HG02970 (cell line): ENCODE results near the gene TRMT44.
"Not testable (repeated sequence)": the region's sequence is repeated elsewhere in the genome, so short reads cannot be mapped to it uniquely, and the experiment has no call there.

ENCODE experiments used
- ATAC-seq: cut with Tn5 transposase; IDR thresholded peaks from one replicate; pipeline ENCODE4 v1.9.1; 2021; ENCODE audit warnings: mild to moderate bottlenecking, moderate library complexity, moderate number of reproducible peaks; ENCODE audit not compliant: unreplicated experiment, low FRiP score

The TRMT44 gene

DNA sequence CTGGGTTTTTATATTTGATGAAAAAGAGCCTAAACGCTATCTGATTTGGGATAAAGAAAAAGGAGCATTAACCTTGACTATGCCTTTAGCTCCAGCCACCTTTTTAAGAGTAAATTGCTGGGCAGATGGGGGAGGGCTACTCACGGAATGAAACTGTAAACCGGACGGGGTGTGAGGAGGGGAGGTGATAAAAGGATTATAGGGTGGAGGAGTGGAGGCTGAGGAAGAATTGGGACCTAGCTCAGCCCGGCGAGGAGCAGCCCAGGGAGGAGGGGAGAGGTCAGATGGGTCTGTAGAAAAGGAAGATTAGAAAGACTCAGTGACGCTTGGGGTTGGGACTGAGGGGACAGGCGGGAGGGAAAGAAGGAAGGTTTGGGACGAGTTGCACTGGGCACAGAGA, 46.1 kb downstream of the TRMT44 start:
- ATAC-seq: not testable (repeated sequence)

DNA sequence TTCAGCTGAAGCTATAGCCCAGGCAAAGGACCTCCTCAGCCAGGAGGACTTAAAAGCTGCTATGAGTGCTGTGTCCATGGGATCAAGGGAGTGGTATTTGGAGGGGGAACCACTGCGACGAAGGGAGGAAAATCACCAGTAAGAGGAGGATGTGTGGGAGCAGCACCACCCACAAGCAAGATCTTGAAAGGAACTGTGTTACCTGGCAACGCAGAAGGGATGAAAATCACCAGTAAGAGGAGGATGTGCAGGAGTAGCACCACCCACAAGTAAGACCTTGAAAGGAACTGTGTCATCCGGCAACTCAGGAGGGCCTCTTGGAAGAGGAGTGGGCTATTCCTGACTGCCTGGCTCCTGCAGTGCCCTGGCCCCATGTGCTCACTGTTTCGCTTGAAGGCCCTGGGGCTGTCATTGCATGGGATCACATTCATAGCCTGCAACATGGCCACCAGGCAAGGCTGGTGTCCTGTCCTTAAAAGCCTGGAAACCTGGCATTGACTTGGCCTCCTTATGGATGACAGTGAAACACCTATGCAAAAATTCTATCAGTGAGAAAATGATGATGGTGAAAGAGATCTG, 48.3 kb downstream of the TRMT44 start:
- ATAC-seq: no peak

DNA sequence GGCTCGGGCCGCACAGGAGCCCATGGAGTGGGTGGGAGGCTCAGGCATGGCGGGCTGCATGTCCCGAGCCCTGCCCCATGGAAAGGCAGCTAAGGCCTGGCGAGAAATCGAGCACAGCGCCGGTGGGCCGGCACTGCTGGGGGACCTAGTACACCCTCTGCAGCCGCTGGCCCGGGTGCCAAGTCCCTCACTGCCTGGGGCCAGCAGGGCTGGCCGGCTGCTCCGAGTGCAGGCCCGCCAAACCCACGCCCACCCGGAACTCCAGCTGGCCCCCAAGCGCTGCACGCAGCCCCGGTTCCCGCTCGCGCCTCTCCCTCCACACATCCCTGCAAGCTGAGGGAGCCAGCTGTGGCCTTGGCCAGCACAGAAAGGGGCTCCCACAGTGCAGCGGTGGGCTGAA, 50.9 kb downstream of the TRMT44 start:
- ATAC-seq: not testable (repeated sequence)

DNA sequence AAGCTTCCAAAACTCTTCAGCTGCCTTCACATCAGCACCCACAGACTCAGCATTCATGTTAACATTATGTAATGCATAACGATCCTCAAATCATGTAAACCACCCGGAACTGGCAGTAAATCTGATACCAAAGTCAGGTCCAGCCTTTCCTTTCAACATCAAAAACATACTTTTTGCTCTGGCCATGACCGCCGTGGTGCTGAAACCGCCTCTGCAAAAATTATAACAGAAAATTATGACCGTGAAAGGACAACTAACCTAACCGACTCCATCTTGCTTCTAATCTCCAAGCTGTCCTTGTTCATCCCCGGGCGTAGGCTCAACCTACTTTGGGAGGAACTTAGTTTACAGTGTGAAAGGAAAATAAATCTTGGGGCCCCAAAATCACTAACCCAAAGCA, 51.6 kb downstream of the TRMT44 start:
- ATAC-seq: no peak

DNA sequence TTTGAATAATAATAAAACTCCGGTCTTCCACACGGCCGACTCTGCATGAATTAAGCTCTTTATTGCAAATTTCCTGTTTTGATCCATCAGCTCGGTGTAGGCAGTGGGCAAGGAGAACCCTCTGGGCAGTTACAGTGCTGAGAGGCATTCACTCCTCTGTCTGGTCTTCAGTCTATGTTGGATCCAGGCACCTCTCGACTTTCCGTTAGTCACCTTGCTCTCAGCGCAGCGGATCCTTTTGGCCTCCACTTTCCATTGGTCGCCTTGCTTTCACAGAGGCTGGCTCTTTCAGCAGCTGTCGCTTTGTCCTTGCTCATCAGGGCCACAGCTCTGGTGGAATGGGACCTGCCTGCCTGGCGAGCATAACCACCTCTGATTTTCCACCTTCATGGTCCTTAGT, 52.9 kb downstream of the TRMT44 start:
- ATAC-seq: no peak

DNA sequence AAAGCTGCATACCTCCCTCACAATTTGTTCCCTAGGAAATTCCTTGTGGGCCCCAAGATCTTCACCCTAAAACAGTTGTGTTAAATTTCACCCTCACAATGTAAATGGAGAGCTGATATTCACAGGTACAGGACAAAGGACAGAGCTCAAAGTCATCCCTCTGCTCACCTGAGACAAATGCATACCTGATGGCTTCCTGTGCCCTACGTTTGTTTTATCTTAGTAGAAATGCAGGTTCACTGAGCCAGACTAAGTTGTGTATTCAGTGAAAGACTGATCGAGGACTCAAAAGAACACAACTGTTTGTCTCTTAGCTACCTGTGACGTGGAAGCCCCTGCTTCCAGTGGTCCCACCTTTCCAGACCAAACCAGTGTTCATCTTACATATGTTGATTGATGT, 53.6 kb downstream of the TRMT44 start:
- ATAC-seq: no peak

DNA sequence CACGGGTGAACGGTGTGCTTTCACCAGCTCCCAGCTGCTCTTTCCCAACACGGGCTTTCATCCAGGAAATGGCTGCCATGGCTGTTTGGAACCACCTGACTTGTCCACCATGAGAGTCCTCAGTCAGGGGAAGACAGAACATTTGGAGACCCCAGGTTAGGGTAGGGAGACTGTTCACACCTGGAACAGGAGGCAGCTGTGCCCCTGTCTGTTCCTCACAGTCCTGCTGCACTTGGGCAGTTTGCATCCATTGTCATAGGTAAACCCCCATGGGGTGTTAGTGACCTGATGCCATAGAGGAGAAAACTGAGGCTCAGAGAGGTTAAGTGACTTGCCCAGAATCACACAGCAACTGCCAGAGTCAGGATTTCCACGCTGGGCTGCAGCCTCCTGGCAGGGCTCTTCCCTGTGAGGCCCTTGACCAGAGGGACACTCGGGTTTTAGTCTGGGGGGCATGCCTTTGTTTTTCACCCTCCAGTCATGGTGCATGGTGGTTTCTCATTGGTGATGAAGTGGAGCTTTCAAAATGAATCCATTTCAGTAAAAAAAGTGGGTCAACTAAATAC, 54.5 kb downstream of the TRMT44 start:
- ATAC-seq: no peak

DNA sequence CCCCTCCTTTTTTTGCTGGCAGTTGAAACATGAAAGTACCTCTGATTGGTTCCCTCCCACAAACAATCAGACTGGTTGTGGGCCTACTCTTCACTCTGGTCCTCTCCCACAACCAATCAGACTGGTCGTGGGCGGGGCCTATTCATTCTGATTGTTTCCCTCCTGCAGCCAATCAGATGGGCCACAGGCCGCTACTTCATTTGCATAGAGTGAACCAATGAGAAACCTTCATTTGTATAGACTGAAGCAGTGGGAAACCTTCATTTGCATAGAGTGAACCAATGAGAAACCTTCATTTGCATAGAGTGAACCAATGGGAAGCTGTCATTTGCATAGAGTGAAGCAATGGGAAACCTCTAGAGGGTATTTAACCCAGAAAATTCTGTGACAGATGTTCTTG, 55.2 kb downstream of the TRMT44 start:
- ATAC-seq: no peak

DNA sequence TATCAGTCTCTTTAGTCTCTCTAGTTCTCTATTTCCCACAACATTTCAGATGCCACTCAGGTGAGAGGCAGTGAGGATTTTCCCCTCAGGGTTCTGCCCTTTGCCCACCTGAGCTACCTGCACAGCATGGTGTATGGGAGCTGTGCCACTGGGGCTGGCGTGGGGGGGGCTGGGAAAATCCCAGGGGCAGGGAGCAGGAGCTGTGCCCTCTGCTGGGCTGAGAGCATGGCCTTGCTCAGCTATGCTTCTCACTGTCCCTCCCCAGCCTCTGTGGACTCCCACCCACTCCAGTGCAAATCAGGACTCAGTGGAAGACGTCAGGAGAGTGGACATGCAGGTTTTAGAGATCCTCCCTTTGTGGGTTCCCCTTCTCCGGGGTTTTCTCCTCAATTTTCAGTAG, 57.2 kb downstream of the TRMT44 start:
- ATAC-seq: no peak

DNA sequence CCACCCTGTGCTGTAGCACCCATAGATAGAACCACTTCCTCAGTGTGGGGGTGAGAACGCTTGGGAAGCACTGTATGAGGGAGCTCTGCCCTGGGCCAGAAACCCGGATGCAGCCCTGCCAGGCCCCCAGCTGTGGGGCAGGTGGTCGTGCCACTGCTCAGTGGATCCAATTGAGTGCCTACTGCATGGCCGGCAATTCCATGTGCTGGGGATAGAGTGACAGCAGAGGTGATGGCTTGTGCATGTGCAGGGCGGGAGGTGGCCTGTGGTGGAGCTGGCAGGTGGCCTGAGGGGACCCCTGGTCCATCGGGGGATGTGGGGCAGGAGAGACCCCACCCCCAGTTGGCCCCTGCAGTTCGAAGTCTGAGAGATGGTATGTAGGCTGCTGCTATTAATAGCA, 60.4 kb downstream of the TRMT44 start:
- ATAC-seq: no peak

DNA sequence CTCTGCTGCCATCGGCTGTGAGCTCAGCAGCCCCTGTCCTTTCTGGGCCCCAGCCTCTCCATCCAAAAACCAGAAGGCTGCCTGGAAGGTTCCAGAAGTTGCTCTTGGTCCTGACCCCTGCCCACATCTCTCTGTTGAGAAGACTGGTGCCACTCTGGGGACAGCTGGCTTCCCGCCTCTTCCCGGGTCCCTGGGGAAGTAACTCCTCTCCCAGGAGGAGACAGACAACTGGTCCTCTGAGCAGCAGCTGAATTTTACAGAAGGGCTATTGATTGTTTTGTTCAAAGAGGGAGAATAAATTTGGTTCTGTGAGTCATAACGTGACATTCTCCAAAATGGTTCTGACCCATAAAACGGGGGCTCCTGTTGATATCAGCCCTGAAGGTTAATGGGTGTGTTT, 61.2 kb downstream of the TRMT44 start:
- ATAC-seq: no peak

DNA sequence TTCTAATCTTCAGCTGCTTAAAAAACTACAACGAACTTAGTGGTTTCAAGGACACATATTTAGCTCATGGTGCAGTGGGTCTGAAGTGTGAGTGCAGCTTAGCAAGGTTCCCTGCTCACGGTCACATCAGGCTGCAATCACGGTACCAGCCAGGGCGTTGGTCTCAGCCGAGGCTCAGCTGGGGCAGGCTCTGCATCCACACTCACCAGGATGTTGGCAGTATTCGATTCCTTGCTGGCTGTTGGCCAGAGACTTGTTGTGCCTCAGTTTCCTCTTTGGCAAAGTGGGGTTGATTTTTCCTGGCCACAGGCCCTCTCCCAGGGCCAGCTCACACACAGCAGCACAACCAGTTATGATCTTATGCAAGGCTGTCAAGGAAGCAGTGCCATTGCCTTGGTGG, 61.8 kb downstream of the TRMT44 start:
- ATAC-seq: no peak

DNA sequence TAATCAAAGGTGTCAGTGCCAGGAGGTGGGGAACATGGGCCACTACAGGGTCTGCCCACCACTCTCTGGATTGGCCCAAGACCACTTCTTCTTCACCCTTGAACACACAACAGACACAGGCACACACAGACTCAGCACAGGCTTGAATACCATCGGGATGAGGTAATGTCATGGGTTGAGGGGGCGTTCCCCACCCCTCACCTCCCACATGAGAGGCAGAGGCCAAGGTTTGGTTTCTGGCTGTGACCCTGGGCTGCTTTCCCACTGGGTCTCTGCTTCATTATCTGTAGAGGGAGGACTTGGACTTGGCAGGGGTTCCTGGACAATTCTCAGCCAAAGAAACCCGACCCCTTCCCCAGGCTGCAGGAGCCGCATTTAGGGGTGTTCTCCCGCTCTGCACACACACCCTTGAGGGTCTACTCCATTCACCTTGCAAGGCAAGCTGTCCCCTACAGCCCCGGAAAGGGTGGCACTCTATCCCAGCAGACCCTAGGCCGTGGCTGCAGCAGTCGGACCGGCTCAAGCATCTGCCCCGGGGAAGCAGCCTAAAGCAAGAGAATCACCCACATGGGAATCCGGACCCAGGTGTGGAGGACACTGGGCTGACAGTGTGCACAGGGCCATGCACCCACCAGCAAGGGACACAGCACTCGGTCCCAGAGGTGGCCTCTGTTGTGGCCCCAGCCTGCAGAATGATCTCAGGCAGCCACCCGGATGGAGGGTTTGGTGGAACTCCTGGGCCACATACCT, 62.4 kb downstream of the TRMT44 start:
- no peak for ATAC-seq

DNA sequence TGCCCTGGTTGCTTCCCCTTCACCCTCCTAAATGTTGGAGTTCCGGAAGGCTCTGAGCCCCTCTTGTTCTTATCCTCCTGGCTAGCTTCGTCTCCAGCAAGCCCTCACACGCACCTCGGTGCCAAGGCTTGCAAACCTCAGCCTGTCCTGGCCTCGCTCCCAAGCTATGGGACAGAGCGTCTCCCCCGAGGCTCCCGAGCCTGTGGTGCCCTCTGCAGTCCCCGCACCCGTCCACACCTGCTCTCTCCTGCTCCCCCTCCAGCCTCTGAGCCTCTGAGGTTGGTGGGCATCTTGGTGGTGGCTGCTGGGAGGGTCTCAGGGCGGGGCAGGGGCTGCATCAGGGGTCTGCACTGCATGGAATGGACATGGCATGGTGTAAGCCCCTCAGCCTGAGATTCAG, 63.2 kb downstream of the TRMT44 start:
- ATAC-seq: no peak

DNA sequence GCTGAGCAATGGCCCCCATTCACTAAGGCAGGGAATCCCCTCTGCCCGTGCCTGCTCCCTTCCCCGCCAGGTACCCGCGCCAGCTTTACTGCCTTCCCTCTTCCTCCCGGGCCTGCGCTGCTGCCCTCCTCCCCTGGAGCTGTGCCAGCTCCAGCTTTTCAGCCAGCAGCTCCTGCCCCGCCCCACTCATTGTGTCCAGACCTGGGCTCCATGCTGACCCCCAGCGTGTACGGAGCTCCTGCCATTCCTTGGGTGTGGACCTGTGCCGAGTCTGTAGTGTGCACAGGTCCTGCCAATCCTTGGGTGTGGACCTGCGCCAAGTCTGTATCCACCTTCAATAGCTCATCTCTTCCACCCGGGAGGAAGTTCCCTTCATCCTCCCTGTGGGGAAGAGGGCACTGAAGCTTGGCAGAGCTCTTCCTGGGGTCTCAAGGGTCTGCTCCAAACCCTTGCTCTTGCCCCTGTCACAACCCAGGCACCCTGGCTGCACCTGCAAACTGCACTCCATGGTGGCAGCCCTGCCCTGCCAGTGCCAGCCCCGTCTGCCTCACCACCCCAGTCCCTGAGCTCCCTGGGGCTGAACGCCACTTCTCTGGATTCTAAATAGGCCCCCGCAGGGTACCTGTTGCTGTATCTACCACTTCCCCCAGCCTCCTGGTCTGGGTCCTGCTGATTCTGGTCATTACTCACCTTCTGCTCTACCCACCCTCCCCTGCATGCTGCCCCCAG, 63.9 kb downstream of the TRMT44 start:
- ATAC-seq: no peak

DNA sequence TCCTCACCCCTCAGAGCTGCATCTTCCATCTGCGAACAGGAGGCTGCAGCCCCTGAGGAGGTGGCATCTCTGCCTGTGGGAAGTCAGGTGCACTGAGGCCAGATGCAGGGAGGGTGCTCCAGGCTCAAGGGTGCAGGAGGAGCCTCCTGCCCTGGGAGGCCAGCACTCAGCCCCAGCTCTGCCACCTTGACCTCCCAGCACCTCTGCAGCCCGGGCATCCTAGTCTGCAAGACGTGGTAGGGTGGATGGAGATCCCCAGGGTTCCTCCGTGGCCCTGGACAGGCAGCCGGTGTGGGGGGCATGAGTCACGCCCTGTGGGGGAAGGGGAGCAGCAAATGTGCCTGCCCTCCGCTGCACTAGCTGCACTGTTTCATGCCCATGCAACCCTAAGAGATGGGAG, 64.7 kb downstream of the TRMT44 start:
- no peak for ATAC-seq

DNA sequence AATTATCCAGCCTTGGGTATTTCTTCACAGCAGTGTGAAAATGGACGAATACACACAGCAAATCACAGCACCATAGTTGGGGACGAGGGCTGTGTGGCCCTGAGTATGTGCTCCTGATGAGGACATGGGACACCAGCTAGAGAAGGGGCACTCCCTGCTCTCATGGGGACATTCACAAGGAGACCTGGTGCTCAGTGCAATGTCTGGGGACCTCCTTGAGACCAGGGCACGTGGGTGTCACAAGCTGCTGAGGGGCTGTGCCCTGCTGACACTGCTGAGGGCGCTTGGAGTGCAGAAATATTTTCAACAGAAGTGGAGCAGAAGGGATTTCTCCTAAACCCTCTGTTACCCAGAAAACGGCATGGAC, 65.4 kb downstream of the TRMT44 start:
- no peak for ATAC-seq

DNA sequence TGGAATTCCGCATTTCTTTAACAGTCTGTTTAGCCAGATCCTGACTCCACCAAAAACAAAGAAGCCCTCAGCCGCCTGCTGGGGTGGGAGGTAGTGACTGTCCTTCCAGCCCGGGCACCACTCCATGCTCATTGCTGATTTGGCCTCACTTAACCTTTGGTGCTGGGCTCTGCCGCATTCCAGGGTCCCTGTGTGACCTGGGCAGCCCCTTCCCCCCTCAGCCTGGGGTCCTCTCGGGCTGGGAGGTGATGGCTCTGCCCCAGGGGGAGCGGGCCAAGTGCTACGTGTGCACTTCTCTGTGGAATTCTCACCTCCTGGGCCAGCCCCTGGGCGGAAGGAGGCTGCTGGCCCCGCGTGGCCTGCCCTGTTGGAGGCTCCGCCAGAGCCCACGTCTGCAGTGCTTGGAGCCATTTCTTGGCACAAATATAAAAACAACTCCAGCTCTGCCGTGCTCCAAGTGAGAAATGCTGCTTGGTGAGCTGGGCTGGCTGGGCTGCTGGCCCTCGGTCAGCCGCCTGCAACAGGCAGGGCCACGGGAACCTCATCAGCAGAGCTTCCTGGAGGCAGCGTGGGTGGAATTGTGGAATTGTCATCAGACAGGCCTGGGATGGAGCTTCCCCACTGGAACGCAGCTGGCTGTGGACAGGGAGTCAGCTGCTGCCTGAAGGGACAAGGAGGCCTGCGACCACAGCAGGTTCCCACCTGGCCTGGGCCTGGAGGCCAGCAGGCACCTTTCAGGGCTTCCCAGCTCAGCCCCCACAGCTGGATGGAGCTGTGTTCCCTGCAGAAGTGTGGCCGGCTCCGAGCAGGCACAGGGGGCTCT, 66.0 kb downstream of the TRMT44 start:
- no peak for ATAC-seq

DNA sequence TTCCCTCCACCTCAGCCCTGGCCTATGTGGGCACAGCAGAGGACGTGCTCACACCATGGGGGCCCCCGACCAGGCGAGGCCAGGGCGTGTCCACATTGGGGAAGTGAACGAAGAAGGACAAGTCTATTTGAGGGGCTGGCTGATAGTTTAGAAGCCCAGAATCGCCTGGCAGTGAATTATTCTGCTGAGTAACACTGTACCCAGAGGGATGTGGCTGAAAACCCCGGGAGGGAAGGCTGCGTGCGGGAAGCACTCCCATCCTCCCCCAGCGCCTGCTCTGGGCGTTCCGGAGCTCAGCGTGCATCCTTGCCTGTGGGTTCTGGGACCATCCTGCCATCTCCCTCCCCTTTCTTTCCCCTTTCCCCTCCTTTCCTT, 66.6 kb downstream of the TRMT44 start:
- ATAC-seq: no peak

DNA sequence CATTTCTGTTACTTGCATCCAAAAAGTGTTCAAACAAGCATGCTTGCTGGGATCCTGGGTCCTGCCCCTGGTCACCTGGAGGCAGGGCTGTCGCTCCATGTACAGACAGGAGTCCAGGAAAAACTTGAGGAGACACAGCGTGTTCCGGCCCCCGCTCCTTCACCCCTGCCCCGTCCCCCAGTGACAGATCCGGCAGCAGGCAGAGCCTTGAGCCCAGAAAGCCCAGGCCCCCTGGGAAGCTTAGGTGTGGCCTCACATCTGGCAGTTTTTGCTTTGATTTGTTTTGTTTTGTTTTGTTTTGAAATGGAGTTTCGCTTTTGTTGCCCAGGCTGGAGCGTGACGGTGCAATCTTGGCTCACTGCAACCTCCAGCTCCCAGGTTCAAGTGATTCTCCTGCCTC, 67.0 kb downstream of the TRMT44 start:
- no peak for ATAC-seq

DNA sequence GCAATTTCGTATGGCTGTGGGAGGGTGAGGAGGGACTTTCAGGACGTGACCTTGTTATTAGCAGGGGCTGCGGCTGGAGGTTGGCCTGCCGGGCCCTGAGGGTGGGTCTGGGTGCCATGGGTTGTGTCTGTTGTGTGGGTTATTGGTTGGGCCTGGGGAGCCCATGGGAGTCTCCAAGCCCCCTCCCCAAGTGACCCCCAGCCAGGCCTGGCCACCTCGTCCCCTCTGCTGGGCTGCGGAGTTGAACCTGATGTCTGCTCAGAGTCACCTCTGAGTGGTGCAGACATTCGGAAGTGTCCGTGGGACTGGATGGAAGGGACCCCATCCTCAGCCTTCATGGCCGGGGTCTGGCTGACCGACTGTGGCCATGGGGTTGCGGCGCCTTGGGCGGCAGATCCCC, 67.7 kb downstream of the TRMT44 start:
- no peak for ATAC-seq
